ENCODE data around the gene PTPN5. TPM values are rescaled to one million over a fixed set of nuclear protein-coding genes. Genes with fewer than 3 reads are reported as not detected.

The PTPN5 gene
- polyA plus RNA-seq, 3 donors, result not detected

- Histone ChIP-seq H3K4me3 (replicated peaks in 1 of 3; ENCODE audit: low read depth in 2 of 3, low read length in 3 of 3) (peak overlapping the region in 1 of 3 experiments; percentile 80), H3K79me2 (ENCODE audit: insufficient read depth, low read length) (no peaks in the 10 kb centered on the region), H3K4me1 (ENCODE audit: control insufficient read depth in 1 of 2, insufficient read depth in 2 of 2, low read length in 2 of 2) (peaks cover 13 to 17% of the 10 kb centered on the region in 2 donors), H3K9me3 (replicated peaks in 1 of 2; ENCODE audit: control insufficient read depth in 1 of 2, insufficient read depth in 1 of 2, low read length in 2 of 2) (no peaks in the 10 kb centered on the region), H2AFZ (ENCODE audit: insufficient read depth, low read depth, low read length, poor library complexity, severe bottlenecking) (no peak overlapping the region), H3K36me3 (replicated peaks in 1 of 2; ENCODE audit: control insufficient read depth in 1 of 2, insufficient read depth in 2 of 2, low read length in 2 of 2) (no peaks in the 10 kb centered on the region), H3K9ac (ENCODE audit: insufficient read depth, low read length, poor library complexity, severe bottlenecking) (no peak overlapping the region), H3K4me2 (replicated peaks; ENCODE audit: extremely low read depth, low read length, poor library complexity, severe bottlenecking) (peak overlapping the region; percentile 89), H3K27ac (ENCODE audit: low read depth in 1 of 2, low read length in 2 of 2) (no peak overlapping the region), H3K27me3 (ENCODE audit: control insufficient read depth in 2 of 2, insufficient read depth in 2 of 2, low read length in 2 of 2) (peaks cover 0 to 9% of the 10 kb centered on the region in 2 donors), H4K20me1 (ENCODE audit: insufficient read depth, low read length) (no peaks in the 10 kb centered on the region)
- WGBS (ENCODE audit: insufficient coverage), result no CpG with 5 or more reads among the region's 1 CpG
- no peaks in the 10 kb centered on the region for H3K36me3 Mint-ChIP-seq
- H3K4me3 Mint-ChIP-seq, result no peak overlapping the region
- no peak overlapping the region for H3K27ac Mint-ChIP-seq
- H3K27me3 Mint-ChIP-seq (ENCODE audit: low read depth in 3 of 3), result peaks cover 12 to 24% (median 13%) of the 10 kb centered on the region in 3 donors
- peaks cover 15% of the 10 kb centered on the region for H3K4me1 Mint-ChIP-seq
- no peak for DNase-seq
- TF ChIP-seq CTCF (IDR thresholded peaks at IDR 0.05), result peak; percentile 78
- intact Hi-C loops (cut with micrococcal nuclease), result no loop called here
- peaks cover 0 to 3% (median 0%) of the 10 kb centered on the region in 7 donors for H3K9me3 Mint-ChIP-seq
These were observed 69.3 kb downstream of the PTPN5 start for GRCh38 chr11:18722293-18722637.

GRCh38 chr11:18721561-18722292, 69.9 kb downstream of the PTPN5 start:
- no peaks in the 10 kb centered on the region for H3K36me3 Mint-ChIP-seq
- H3K27me3 Mint-ChIP-seq (ENCODE audit: low read depth in 3 of 3), result peaks cover 12 to 24% (median 13%) of the 10 kb centered on the region in 3 donors
- H3K4me2 ChIP-seq (replicated peaks; ENCODE audit: extremely low read depth, low read length, poor library complexity, severe bottlenecking), result peak overlapping the region; percentile 89
- no peak overlapping the region for H3K27ac ChIP-seq (ENCODE audit: low read depth in 1 of 2, low read length in 2 of 2)
- peak; percentile 58 to 76 (median 72) for DNase-seq
- H3K9ac ChIP-seq (ENCODE audit: insufficient read depth, low read length, poor library complexity, severe bottlenecking), result peak overlapping the region; percentile 31
- peaks cover 13 to 17% of the 10 kb centered on the region in 2 donors for H3K4me1 ChIP-seq (ENCODE audit: control insufficient read depth in 1 of 2, insufficient read depth in 2 of 2, low read length in 2 of 2)
- H3K9me3 Mint-ChIP-seq, result peaks cover 0 to 3% (median 0%) of the 10 kb centered on the region in 7 donors
- TF ChIP-seq CTCF (IDR thresholded peaks at IDR 0.05), result peak; percentile 97
- peak overlapping the region; percentile 91 to 98 for H3K4me3 Mint-ChIP-seq
- no peaks in the 10 kb centered on the region for H3K9me3 ChIP-seq (replicated peaks in 1 of 2; ENCODE audit: control insufficient read depth in 1 of 2, insufficient read depth in 1 of 2, low read length in 2 of 2)
- peak overlapping the region in 2 of 7 donors; percentile 51 to 69 for H3K27ac Mint-ChIP-seq
- H3K27me3 ChIP-seq (ENCODE audit: control insufficient read depth in 2 of 2, insufficient read depth in 2 of 2, low read length in 2 of 2), result peaks cover 0 to 9% of the 10 kb centered on the region in 2 donors
- intact Hi-C loops (cut with micrococcal nuclease), result no loop called here
- H3K79me2 ChIP-seq (ENCODE audit: insufficient read depth, low read length), result no peaks in the 10 kb centered on the region
- peak overlapping the region; percentile 10 to 80 (median 37) for H3K4me3 ChIP-seq (replicated peaks in 1 of 3; ENCODE audit: low read depth in 2 of 3, low read length in 3 of 3)
- WGBS (ENCODE audit: insufficient coverage), result 0% methylated on average over 22 of the region's 36 CpGs
- peaks cover 15% of the 10 kb centered on the region for H3K4me1 Mint-ChIP-seq
- no peaks in the 10 kb centered on the region for H4K20me1 ChIP-seq (ENCODE audit: insufficient read depth, low read length)
- peak overlapping the region; percentile 90 for H2AFZ ChIP-seq (ENCODE audit: insufficient read depth, low read depth, low read length, poor library complexity, severe bottlenecking)
- no peaks in the 10 kb centered on the region for H3K36me3 ChIP-seq (replicated peaks in 1 of 2; ENCODE audit: control insufficient read depth in 1 of 2, insufficient read depth in 2 of 2, low read length in 2 of 2)
